HK-2 (cell line): ENCODE data around the gene PITPNC1.
A peak's percentile ranks its signal among the peaks of the same experiment; 100 is the strongest.
"Not testable (repeated sequence)": the region's sequence is repeated elsewhere in the genome, so short reads cannot be mapped to it uniquely, and the experiment has no call there.

Experiments used
- DNase-seq: peaks from one replicate; pipeline ENCODE4 v3.0.0-alpha.2; 2018; ENCODE audit not compliant: unreplicated experiment

The PITPNC1 gene

GRCh38 chr17:67578679-67579405 lies 201.8 kb downstream of the PITPNC1 start:
- DNase-seq: not testable (repeated sequence)

GRCh38 chr17:67582673-67583081 lies 205.6 kb downstream of the PITPNC1 start:
- DNase-seq: no peak

GRCh38 chr17:67585077-67585602 lies 208.1 kb downstream of the PITPNC1 start:
- no peak for DNase-seq

GRCh38 chr17:67588326-67588725 lies 211.2 kb downstream of the PITPNC1 start:
- DNase-seq: no peak

GRCh38 chr17:67594115-67594880 lies 217.2 kb downstream of the PITPNC1 start:
- DNase-seq: no peak

- no peak for DNase-seq
These were observed 223.3 kb downstream of the PITPNC1 start for GRCh38 chr17:67600408-67600807.

GRCh38 chr17:67601897-67602296 lies 224.8 kb downstream of the PITPNC1 start:
- DNase-seq: no peak

- no peak for DNase-seq
These were observed 225.4 kb downstream of the PITPNC1 start for GRCh38 chr17:67602444-67602843.

GRCh38 chr17:67602974-67603373 lies 225.9 kb downstream of the PITPNC1 start:
- peak; percentile 35 for DNase-seq

- no peak for DNase-seq
These were observed 228.3 kb downstream of the PITPNC1 start for GRCh38 chr17:67605256-67605912.

GRCh38 chr17:67606471-67606870 lies 229.4 kb downstream of the PITPNC1 start:
- DNase-seq: no peak

GRCh38 chr17:67606896-67607604 lies 230.0 kb downstream of the PITPNC1 start:
- no peak for DNase-seq

- no peak for DNase-seq
These were observed 233.0 kb downstream of the PITPNC1 start for GRCh38 chr17:67610061-67610460.

GRCh38 chr17:67613961-67614360 lies 236.9 kb downstream of the PITPNC1 start:
- no peak for DNase-seq

- DNase-seq: no peak
These were observed 238.0 kb downstream of the PITPNC1 start for GRCh38 chr17:67615011-67615561.

- no peak for DNase-seq
These were observed 238.7 kb downstream of the PITPNC1 start for GRCh38 chr17:67615736-67616135.

- DNase-seq: no peak
These were observed 240.3 kb downstream of the PITPNC1 start for GRCh38 chr17:67617304-67617899.

GRCh38 chr17:67619555-67619954 lies 242.5 kb downstream of the PITPNC1 start:
- no peak for DNase-seq

GRCh38 chr17:67620088-67620487 lies 243.0 kb downstream of the PITPNC1 start:
- DNase-seq: no peak

- DNase-seq: no peak
These were observed 243.6 kb downstream of the PITPNC1 start for GRCh38 chr17:67620636-67621035.

- no peak for DNase-seq
These were observed 246.7 kb downstream of the PITPNC1 start for GRCh38 chr17:67623767-67624166.
